HFF-Myc (cell line): ENCODE measurements around the gene C4orf51.

Source experiments
- DNase-seq: peaks from one replicate; pipeline ENCODE4 v3.0.0-alpha.2; 2011; ENCODE audit warnings: low read depth; ENCODE audit errors: extremely low read depth
- H3K4me3 ChIP-seq: replicated peaks from 2 replicates; pipeline ENCODE4 v1.5.1; 2011; ENCODE audit warnings: low read depth, mild to moderate bottlenecking, control low read depth, low read length
- TF ChIP-seq, protein P1 (sequence below): IDR thresholded peaks from 2 replicates; pipeline ENCODE4 v1.5.1; 2012; ENCODE audit warnings: mild to moderate bottlenecking, low read depth, low read length, control low read depth; ENCODE audit errors: missing control alignments

The C4orf51 gene

DNA sequence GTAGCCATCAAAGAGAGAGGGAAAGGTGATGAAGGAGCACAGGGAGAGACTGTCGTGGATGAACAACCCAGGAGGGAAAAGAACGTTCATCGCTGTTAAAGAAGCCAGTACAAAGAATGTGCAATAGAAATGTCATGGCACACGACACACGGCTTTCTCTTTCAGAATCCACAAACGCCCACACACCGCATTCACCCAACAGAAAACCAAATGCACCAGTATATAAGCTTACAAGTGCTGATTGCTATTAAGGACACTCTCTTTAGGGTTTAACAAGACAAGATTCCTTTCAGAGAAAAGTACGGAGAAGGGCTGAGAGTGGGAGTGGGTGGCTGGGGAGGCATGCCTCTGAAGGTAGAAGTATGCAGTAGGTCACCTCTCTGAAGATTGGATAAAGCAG is 80.2 kb downstream of the C4orf51 start:
- DNase-seq = no peak
- H3K4me3 ChIP-seq = no peak overlapping the region
- TF ChIP-seq, protein P1, sequence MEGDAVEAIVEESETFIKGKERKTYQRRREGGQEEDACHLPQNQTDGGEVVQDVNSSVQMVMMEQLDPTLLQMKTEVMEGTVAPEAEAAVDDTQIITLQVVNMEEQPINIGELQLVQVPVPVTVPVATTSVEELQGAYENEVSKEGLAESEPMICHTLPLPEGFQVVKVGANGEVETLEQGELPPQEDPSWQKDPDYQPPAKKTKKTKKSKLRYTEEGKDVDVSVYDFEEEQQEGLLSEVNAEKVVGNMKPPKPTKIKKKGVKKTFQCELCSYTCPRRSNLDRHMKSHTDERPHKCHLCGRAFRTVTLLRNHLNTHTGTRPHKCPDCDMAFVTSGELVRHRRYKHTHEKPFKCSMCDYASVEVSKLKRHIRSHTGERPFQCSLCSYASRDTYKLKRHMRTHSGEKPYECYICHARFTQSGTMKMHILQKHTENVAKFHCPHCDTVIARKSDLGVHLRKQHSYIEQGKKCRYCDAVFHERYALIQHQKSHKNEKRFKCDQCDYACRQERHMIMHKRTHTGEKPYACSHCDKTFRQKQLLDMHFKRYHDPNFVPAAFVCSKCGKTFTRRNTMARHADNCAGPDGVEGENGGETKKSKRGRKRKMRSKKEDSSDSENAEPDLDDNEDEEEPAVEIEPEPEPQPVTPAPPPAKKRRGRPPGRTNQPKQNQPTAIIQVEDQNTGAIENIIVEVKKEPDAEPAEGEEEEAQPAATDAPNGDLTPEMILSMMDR = no peak

DNA sequence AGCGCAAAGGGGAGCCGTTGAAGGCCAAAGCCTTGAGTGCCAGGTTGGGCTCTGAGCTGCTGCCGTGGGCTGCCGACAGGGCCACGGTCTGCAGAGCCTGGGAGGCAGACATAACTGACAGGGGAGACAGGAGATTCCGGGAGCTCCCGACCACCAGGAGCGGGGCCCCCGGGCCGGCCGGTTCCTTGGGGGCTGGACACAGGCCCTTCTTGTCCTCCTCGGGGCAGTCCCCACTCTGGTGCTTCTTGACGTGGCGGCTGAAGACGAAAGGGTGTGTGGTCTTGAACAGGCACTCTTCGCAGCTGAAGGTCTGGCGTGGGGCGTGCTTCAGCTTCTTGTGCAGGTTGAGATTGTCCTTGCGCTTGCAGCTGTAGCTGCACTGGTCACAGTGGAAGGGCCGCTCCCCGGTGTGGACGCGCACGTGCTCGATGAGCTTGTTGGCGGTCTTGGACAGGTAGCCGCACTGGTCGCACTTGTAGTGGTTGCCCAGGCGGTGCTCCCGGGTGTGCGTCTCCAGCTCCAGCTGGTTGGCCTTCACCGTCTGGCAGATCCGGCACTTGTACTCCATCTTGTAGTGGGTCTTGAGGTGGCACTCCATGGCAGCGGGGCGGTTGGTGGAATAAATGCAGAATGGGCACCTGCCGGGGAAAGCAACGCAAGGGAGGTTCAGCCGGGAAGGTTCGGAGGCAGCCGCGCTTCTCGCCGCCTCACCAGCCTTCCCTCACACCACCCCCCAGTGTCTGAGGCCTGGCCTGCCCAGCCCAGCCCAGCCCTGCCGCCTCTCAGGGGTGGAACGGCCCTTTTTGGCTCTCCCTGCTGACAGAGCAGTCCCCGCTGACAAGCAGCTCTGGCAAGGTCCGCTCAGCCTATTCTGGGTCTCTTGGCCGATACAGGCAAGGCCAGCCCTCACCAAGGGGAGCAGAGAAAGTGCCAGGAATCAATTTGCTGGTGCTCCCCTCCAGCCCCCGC is 81.3 kb downstream of the C4orf51 start:
- TF ChIP-seq, protein P1 = no peak
- no peak for DNase-seq
- H3K4me3 ChIP-seq = no peak overlapping the region

DNA sequence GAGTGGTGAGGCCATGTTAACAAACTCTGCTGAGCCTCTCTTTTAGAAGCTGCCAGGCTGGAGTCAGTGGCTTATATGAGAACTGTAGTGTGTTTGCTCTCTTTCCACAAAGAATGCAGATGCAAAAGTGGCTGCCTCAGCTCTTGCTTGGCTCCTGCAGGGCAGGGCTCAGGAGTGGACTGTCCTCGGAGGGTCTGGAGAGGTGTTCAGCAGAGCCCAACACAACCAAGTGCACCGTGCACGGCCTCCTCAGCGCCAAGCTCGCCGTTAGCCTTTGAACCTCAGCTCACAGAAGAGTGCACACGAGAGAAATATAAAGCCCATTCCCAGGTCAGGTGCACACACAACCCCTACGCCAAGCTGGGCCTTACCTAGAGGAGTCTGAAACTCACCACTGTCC is 82.8 kb downstream of the C4orf51 start:
- DNase-seq = no peak
- no peak overlapping the region for H3K4me3 ChIP-seq
- TF ChIP-seq, protein P1 = no peak

DNA sequence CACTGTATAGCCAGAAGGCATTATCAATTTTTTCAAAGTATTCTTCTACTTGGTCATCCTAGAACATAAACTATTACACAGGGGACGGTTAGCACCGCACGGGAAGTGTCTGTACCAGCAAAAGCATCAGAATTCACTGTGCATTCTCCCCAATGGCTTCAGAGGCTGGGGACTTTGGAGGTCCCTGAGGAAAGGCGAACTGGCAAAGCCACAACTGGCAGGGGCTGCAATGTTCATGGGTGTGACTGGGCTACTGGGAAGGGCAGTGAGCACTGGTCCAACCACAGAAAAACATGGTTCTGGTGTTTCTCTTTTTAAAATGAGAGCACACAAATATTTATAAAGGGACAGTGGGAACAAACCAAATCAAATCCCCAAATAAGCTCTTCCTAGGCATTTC is 83.5 kb downstream of the C4orf51 start:
- TF ChIP-seq, protein P1 = no peak
- no peak for DNase-seq
- no peak overlapping the region for H3K4me3 ChIP-seq

DNA sequence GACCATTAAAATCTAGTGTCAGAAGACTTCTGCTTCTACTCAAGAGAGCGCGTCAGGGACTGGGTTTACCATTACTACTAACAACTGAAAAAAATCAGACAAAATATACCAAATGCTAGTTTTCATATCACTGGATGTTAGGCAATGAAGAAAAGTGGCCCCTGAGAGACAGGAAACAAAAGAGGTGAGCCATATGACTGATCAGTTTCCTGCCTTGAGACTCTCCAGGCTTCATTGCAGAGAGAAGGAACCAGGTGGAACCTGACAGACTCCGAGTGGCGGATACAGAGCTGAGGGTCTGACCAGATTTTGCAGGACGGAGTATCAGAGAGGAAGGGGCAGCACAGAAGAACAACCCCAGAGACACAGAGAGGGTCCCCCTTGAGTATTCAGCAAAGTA is 86.3 kb downstream of the C4orf51 start:
- TF ChIP-seq, protein P1 = no peak
- H3K4me3 ChIP-seq = no peak overlapping the region
- DNase-seq = no peak

DNA sequence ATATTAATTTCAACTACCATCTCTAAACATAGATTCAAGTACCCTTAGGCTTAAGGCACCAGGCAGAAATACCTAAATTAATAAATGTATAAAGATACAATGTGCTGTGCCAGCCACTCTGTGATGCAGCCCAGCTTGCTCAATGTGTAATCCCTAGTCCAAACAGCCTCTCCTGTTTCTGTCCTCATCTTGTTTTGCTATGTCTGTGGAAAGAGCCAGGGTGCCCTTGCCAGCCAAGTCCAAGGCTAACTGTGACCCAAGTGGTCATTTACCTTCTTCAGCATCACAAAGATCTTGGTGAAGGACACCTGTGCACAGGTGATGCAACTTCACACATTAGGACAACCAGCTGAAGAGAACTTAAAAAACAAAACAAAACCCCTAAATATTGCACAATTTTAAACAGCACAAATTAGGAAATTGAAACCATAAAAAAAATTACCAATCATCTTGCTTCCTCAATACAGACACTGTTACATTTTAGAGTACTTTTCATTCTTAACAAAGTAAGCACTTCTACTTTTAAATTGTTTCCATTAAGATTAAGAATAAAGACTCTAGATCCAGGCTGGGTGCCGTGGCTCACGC is 89.6 kb downstream of the C4orf51 start:
- TF ChIP-seq, protein P1 = no peak
- H3K4me3 ChIP-seq = no peak overlapping the region
- DNase-seq = no peak
